Activated B cell treated with CpG ODN at 0.5 μM for 24 hours (primary cell): ENCODE data around the gene LIPE. TPM values are rescaled to one million over a fixed set of nuclear protein-coding genes. Genes with fewer than 3 reads are reported as not detected.
A peak's percentile ranks its signal among the peaks of the same experiment; 100 is the strongest.

ENCODE experiments used
- ATAC-seq: fragments of 200-7000 bp; cut with Tn5 transposase; one replicate; pipeline ENCODE4 v1.10.0; 2021; ENCODE audit warnings: low read depth, mild to moderate bottlenecking, moderate library complexity
- CTCF ChIA-PET: fragments of 350-600 bp; sonication (Branson Sonifier 250); formaldehyde crosslinking; loops from one replicate; lab custom pipeline; 2021; ENCODE audit warnings: antibody characterized with exemption; lab: Charles Lee
- POLR2A ChIA-PET: fragments of 350-600 bp; sonication (Branson Sonifier 250); formaldehyde crosslinking; loops from one replicate; lab custom pipeline; 2021; ENCODE audit warnings: antibody characterized with exemption; lab: Charles Lee
- DNase-seq: peaks from one replicate; pipeline ENCODE4 v3.0.0; 2022
- H3K27ac Mint-ChIP-seq: one replicate; pipeline ENCODE4 v1.8.0; 2020; ENCODE audit warnings: mixed read lengths
- H3K27me3 Mint-ChIP-seq: one replicate; pipeline ENCODE4 v1.8.0; 2021; ENCODE audit warnings: mixed read lengths
- H3K36me3 Mint-ChIP-seq: one replicate; pipeline ENCODE4 v1.8.0; 2021; ENCODE audit warnings: low read depth, mixed read lengths
- H3K4me1 Mint-ChIP-seq: one replicate; pipeline ENCODE4 v1.8.0; 2021; ENCODE audit warnings: mixed read lengths
- H3K4me3 Mint-ChIP-seq: one replicate; pipeline ENCODE4 v1.8.0; 2020; ENCODE audit warnings: mild to moderate bottlenecking, mixed read lengths
- H3K9me3 Mint-ChIP-seq: one replicate; pipeline ENCODE4 v1.8.0; 2020; ENCODE audit warnings: mixed read lengths
- intact Hi-C: fragments of 100-400 bp; cut with micrococcal nuclease; formaldehyde crosslinking; loops from one replicate; pipeline ENCODE4 v1.15.1; 2024
- total RNA-seq: library from RNA; stranded (reverse); gene quantifications from 2 replicates; pipeline ENCODE4 v1.2.3, GENCODE V29; 2022
- TF ChIP-seq, protein P1 (sequence below): fragments of 200-600 bp; IDR thresholded peaks from one replicate; pipeline ENCODE4 v1.8.0; 2022; ENCODE audit warnings: antibody characterized with exemption, mild to moderate bottlenecking

Gene LIPE
- total RNA-seq, 1 donor from 2014 or later = 37.2 TPM

DNA sequence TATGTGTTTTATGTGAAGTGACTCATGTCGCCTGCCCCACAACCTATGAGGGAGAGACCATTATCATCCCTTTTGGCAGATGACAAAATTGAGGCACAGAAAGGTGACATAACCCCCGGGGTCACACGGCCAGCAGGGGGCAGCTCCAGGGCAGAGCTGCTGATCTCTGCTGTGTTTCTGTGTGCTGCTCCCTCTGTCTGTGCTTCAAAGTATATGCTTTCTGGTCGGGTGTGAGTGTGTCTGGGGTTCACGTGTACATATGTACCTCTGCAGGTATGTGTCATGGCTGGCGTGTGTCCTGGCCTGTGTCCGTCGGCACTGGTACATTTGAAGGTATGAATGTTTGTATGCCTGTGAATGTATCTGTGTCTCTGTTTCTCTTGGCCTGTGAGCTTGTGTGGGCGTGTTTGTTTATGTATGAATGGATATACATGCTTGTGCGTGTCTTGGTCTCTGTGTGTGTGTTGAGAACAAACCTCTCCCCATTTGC lies 7.1 kb downstream of the LIPE start:
- H3K27me3 Mint-ChIP-seq = no peaks in the 10 kb centered on the region
- no peak overlapping the region for H3K4me3 Mint-ChIP-seq
- H3K36me3 Mint-ChIP-seq = peaks cover 36% of the 10 kb centered on the region
- POLR2A ChIA-PET = interaction anchor here (0.6 to 1.5 kb wide), 8 partner anchors 12 to 1095 kb away, joined by 3 to 11 read pairs (median 3); partner anchors contain the start of genes PAFAH1B3 and ZNF574
- ATAC-seq (peak; percentile 20), DNase-seq (peak; percentile 61)
- no peaks in the 10 kb centered on the region for H3K9me3 Mint-ChIP-seq
- H3K4me1 Mint-ChIP-seq = peaks cover 46% of the 10 kb centered on the region
- intact Hi-C loops = loop anchor here (1.0 to 5.0 kb wide), 2 partner anchors 13 to 33 kb away; no protein-coding TSS in a partner anchor
- H3K27ac Mint-ChIP-seq = peak overlapping the region; percentile 53
- CTCF ChIA-PET = interaction anchor here (0.6 to 3.5 kb wide), 6 partner anchors 11 to 26 kb away, joined by 3 to 24 read pairs (median 7); no protein-coding TSS in a partner anchor
- TF ChIP-seq, protein P1, sequence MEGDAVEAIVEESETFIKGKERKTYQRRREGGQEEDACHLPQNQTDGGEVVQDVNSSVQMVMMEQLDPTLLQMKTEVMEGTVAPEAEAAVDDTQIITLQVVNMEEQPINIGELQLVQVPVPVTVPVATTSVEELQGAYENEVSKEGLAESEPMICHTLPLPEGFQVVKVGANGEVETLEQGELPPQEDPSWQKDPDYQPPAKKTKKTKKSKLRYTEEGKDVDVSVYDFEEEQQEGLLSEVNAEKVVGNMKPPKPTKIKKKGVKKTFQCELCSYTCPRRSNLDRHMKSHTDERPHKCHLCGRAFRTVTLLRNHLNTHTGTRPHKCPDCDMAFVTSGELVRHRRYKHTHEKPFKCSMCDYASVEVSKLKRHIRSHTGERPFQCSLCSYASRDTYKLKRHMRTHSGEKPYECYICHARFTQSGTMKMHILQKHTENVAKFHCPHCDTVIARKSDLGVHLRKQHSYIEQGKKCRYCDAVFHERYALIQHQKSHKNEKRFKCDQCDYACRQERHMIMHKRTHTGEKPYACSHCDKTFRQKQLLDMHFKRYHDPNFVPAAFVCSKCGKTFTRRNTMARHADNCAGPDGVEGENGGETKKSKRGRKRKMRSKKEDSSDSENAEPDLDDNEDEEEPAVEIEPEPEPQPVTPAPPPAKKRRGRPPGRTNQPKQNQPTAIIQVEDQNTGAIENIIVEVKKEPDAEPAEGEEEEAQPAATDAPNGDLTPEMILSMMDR = peak; percentile 17

DNA sequence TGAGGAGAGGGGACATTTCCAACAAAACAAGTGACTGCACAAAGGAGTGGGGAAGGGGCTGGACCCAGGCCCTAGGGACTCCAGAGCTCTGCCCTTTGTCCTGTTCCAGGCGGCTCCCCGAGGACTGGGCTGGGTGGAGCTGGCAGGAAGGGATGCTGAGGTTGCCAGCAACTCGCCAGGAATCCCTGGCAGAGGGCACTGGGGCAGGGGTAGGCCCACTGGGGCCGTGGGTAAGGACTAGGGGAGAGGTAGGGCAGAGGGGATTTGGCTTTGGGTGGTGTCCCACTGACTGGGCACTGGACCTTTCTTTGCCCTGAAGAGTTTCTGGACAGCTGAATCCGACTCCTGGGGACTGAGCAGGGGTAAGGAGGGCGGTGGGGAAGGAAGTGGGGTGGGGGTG lies 7.9 kb downstream of the LIPE start:
- TF ChIP-seq, protein P1 = no peak
- POLR2A ChIA-PET = interaction anchor here (1.1 kb wide), 1 partner anchor 33 kb away, joined by 3 read pairs; no protein-coding TSS in a partner anchor
- Mint-ChIP-seq H3K27me3 (no peaks in the 10 kb centered on the region), H3K36me3 (peaks cover 42% of the 10 kb centered on the region), H3K27ac (no peak overlapping the region), H3K4me1 (peaks cover 43% of the 10 kb centered on the region), H3K9me3 (no peaks in the 10 kb centered on the region), H3K4me3 (no peak overlapping the region)
- DNase-seq (no peak), ATAC-seq (no peak)
- intact Hi-C loops = no loop called here
- CTCF ChIA-PET = interaction anchor here (1.1 to 3.5 kb wide), 4 partner anchors 12 to 21 kb away, joined by 3 to 24 read pairs (median 12); no protein-coding TSS in a partner anchor

DNA sequence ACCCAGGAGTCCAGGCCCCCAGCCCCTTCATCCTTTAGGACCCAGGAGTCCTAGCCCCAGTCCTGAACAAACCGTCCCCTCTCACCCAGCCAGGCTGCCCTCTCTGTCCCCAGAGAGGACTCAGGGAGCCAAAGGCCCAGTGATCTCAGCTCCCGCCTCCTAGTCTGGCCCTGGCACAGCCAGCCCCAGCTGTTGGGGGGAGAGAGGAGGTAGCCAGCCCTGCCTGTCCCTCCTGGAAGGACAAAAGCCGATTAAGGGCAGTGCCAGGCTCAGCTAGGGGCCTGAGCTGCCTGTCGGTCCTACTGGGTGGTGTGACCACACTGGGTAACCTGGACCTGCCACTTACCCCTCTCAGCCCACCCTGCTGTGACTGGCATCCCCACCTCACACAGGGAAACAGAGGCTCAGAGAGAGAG lies 14.5 kb downstream of the LIPE start:
- H3K36me3 Mint-ChIP-seq = peaks cover 56% of the 10 kb centered on the region
- no peaks in the 10 kb centered on the region for H3K27me3 Mint-ChIP-seq
- CTCF ChIA-PET = interaction anchor here (1.0 to 1.5 kb wide), 2 partner anchors 12 to 27 kb away, joined by 3 read pairs; no protein-coding TSS in a partner anchor
- ATAC-seq = no peak
- intact Hi-C loops = no loop called here
- no peak for DNase-seq
- POLR2A ChIA-PET = no interaction called here
- TF ChIP-seq, protein P1 = no peak
- no peak overlapping the region for H3K27ac Mint-ChIP-seq
- no peaks in the 10 kb centered on the region for H3K9me3 Mint-ChIP-seq
- peaks cover 3% of the 10 kb centered on the region for H3K4me1 Mint-ChIP-seq
- H3K4me3 Mint-ChIP-seq = no peak overlapping the region

DNA sequence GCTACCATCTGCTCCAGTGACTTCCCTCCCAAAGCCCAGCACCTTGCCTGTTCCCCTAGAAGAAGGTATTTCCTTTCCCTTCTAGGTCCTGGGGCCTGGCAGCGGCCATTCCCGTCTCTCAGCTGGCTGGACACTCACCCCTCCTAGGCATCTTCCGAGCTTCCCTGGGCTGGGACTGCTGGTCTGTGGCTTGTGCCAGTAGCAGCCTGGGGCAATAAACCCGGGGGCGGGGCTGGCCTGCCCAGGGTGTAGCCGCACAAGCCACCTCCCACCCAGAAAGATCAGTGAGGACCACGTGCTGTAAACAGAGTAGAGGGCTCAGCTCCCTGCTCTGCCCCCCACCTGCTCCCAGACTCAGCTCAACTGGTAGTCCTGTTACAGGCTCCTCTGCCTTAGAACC lies 15.0 kb downstream of the LIPE start:
- TF ChIP-seq, protein P1 = no peak
- no peak for DNase-seq
- CTCF ChIA-PET = interaction anchor here (1.0 to 1.5 kb wide), 2 partner anchors 12 to 28 kb away, joined by 3 read pairs; no protein-coding TSS in a partner anchor
- H3K36me3 Mint-ChIP-seq = peaks cover 60% of the 10 kb centered on the region
- no peak overlapping the region for H3K27ac Mint-ChIP-seq
- peaks cover 3% of the 10 kb centered on the region for H3K4me1 Mint-ChIP-seq
- intact Hi-C loops = no loop called here
- no peaks in the 10 kb centered on the region for H3K9me3 Mint-ChIP-seq
- no peak for ATAC-seq
- no peaks in the 10 kb centered on the region for H3K27me3 Mint-ChIP-seq
- POLR2A ChIA-PET = no interaction called here
- H3K4me3 Mint-ChIP-seq = no peak overlapping the region

DNA sequence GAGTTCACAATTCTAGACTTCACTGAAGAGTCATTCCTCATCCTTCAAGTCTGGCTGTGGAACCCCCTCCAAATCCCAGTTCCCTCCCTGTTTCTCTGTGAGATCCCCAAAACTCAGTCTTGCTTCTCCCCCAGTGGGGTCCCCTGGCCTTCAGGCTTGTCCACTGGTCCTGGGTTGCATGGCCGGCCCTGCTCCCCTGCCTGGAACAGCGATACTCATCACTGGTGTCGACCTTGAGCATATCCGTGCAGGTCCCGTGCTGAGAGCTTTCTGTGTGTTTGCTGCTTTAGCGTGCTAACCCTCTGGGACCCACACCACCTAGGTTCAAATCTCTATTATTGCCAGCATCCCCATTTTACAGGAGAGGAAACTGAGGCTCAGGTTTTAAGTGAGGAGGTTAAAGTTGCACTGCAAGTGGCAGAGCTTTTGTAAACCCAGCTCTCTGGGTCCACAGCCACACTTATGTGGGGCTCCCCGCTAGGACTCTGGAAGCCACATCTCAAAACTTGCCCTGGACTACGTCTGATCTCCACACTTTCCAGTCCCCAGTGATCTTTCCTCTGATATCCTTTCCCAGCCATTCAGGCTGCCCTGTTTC lies 15.5 kb downstream of the LIPE start:
- POLR2A ChIA-PET = no interaction called here
- peaks cover 64% of the 10 kb centered on the region for H3K36me3 Mint-ChIP-seq
- intact Hi-C loops = no loop called here
- H3K4me3 Mint-ChIP-seq = no peak overlapping the region
- no peak for ATAC-seq
- peaks cover 3% of the 10 kb centered on the region for H3K4me1 Mint-ChIP-seq
- H3K27ac Mint-ChIP-seq = no peak overlapping the region
- CTCF ChIA-PET = interaction anchor here (1.0 to 1.5 kb wide), 2 partner anchors 11 to 28 kb away, joined by 3 read pairs; no protein-coding TSS in a partner anchor
- no peaks in the 10 kb centered on the region for H3K27me3 Mint-ChIP-seq
- DNase-seq = no peak
- no peaks in the 10 kb centered on the region for H3K9me3 Mint-ChIP-seq
- TF ChIP-seq, protein P1 = no peak
